HCT116 (cell line): ENCODE results near the gene ZNF750. TPM values are rescaled to one million over a fixed set of nuclear protein-coding genes. Genes with fewer than 3 reads are reported as not detected.

ENCODE experiments used
- ATAC-seq: fragments of 200-7000 bp; cut with Tn5 transposase; 2 replicates; pipeline ENCODE4 v1.9.1; 2020; ENCODE audit warnings: mild to moderate bottlenecking, moderate library complexity
- BruUV-seq: library from RNA; stranded (reverse); fragments of 400-500 nt; replicated peaks from 2 replicates; lab custom pipeline; 2021; lab: Mats Ljungman, UMichigan
- CTCF ChIA-PET: fragments of 300-600 bp; sonication (Branson Sonifier 250); formaldehyde crosslinking; loops from one replicate; lab custom pipeline; 2021; ENCODE audit warnings: antibody characterized with exemption; lab: Charles Lee
- POLR2A ChIA-PET: fragments of 300-600, 350-600 bp; sonication (Branson Sonifier 250); formaldehyde crosslinking; loops from one replicate; lab custom pipeline; 2021; ENCODE audit warnings: antibody characterized with exemption; lab: Charles Lee
- RAD21 ChIA-PET, 2 experiments: fragments of 300-600 bp; sonication (Branson Sonifier 250); formaldehyde crosslinking; loops; one replicate each; lab custom pipeline; 2023; ENCODE audit warnings: low total read pairs in 2 of 2; ENCODE audit not compliant: uncharacterized antibody in 2 of 2, unreplicated experiment in 2 of 2, low non-redundant PET in 1 of 2; lab: Charles Lee
- DNase-seq: peaks from one replicate; pipeline ENCODE4 v3.0.0-alpha.2; 2010; ENCODE audit warnings: low read depth, low spot score
- H2AFZ ChIP-seq: fragments of 200-600 bp; shearing (Covaris generic), sonication (generic); 2 replicates; pipeline ENCODE4 v1.6.1; 2017; ENCODE audit warnings: low read depth, mixed run types, mixed read lengths, antibody characterized with exemption, low read length; ENCODE audit not compliant: poor library complexity, severe bottlenecking
- H3K27ac ChIP-seq: 2 replicates; pipeline ENCODE4 v1.5.1; 2012; ENCODE audit warnings: low read depth, low read length
- H3K27me3 ChIP-seq: fragments of 200-600 bp; sonication (generic); 2 replicates; pipeline ENCODE4 v1.6.1; 2016; ENCODE audit warnings: mixed run types, low read length, mixed read lengths; ENCODE audit not compliant: insufficient read depth
- H3K36me3 ChIP-seq, 2 experiments: fragments of 200-500 bp in 1 of 2; fragments of 200-600 bp in 1 of 2; sonication (Bioruptor generic) in 1 of 2; sonication (generic) in 1 of 2; 2 replicates each; pipeline versions ENCODE4 v1.5.1 to v1.6.1; 2014 to 2016; ENCODE audit warnings: low read length in 2 of 2, inconsistent platforms in 1 of 2, mixed read lengths in 1 of 2, mixed run types in 1 of 2; ENCODE audit not compliant: insufficient read depth in 2 of 2, control insufficient read depth in 1 of 2
- H3K4me1 ChIP-seq, 2 experiments: fragments of 200-600 bp in 1 of 2; sonication (generic) in 1 of 2; 2 replicates each; pipeline versions ENCODE4 v1.5.1 to v1.6.1; 2012 to 2017; ENCODE audit warnings: low read length in 2 of 2, inconsistent platforms in 1 of 2, mild to moderate bottlenecking in 1 of 2, mixed read lengths in 1 of 2, mixed run types in 1 of 2, moderate library complexity in 1 of 2; ENCODE audit not compliant: insufficient read depth in 2 of 2, control insufficient read depth in 1 of 2
- H3K4me2 ChIP-seq: fragments of 200-600 bp; sonication (generic); 2 replicates; pipeline ENCODE4 v1.6.1; 2017; ENCODE audit warnings: mixed run types, low read length, mixed read lengths
- H3K4me3 ChIP-seq, 2 experiments: fragments of 200-600 bp in 1 of 2; sonication (generic) in 1 of 2; replicated peaks in 1 of 2; 2 replicates each; pipeline ENCODE4 v1.5.1; 2011 to 2016; ENCODE audit warnings: low read length in 2 of 2, control low read depth in 1 of 2, low read depth in 1 of 2, mild to moderate bottlenecking in 1 of 2, mixed read lengths in 1 of 2, mixed run types in 1 of 2
- H3K79me2 ChIP-seq: fragments of 200-600 bp; sonication (generic); 2 replicates; pipeline ENCODE4 v1.6.1; 2017; ENCODE audit warnings: mild to moderate bottlenecking, mixed run types, low read length, moderate library complexity, mixed read lengths; ENCODE audit not compliant: insufficient read depth
- H3K9ac ChIP-seq: fragments of 200-600 bp; sonication (generic); 2 replicates; pipeline ENCODE4 v1.6.1; 2016; ENCODE audit warnings: low read length, mixed read lengths
- H3K9me2 ChIP-seq: fragments of 200-600 bp; sonication (generic), shearing (Covaris generic); 2 replicates; pipeline ENCODE4 v1.6.1; 2017; ENCODE audit warnings: mixed run types, mild to moderate bottlenecking, moderate library complexity; ENCODE audit not compliant: insufficient read depth
- H3K9me3 ChIP-seq, 2 experiments: fragments of 200-500 bp in 1 of 2; fragments of 200-600 bp in 1 of 2; sonication (Bioruptor generic) in 1 of 2; sonication (generic) in 1 of 2; 2 replicates each; pipeline ENCODE4 v1.6.1; 2014 to 2017; ENCODE audit warnings: low read length in 2 of 2, mixed read lengths in 2 of 2, inconsistent platforms in 1 of 2, low read depth in 1 of 2, mild to moderate bottlenecking in 1 of 2, mixed run types in 1 of 2, moderate library complexity in 1 of 2; ENCODE audit not compliant: control insufficient read depth in 1 of 2, insufficient read depth in 1 of 2
- H4K20me1 ChIP-seq: fragments of 200-600 bp; sonication (generic), shearing (Covaris generic); 2 replicates; pipeline ENCODE4 v1.6.1; 2017; ENCODE audit warnings: mixed run types, mild to moderate bottlenecking, moderate library complexity; ENCODE audit not compliant: insufficient read depth
- CBX3 ChIP-seq: IDR thresholded peaks from 2 replicates; pipeline ENCODE4 v1.6.1; 2012; ENCODE audit warnings: low read depth
- CTCF ChIP-seq, 3 experiments: fragments of 200-600 bp in 1 of 3; sonication (generic) in 1 of 3; IDR thresholded peaks in 2 of 3; conservative IDR thresholded peaks in 1 of 3; 2 replicates each; pipeline ENCODE4 v1.5.1; 2012 to 2017; ENCODE audit warnings: low read depth in 2 of 3, low read length in 2 of 3, antibody characterized with exemption in 1 of 3, borderline replicate concordance in 1 of 3, control low read depth in 1 of 3, mild to moderate bottlenecking in 1 of 3, mixed read lengths in 1 of 3, mixed run types in 1 of 3, moderate library complexity in 1 of 3; ENCODE audit not compliant: insufficient read depth in 1 of 3
- EZH2phosphoT487 ChIP-seq: fragments of 200-600 bp; IDR thresholded peaks from 2 replicates; pipeline ENCODE4 v1.6.1; 2018; ENCODE audit warnings: antibody characterized with exemption, borderline replicate concordance
- FOSL1 ChIP-seq: IDR thresholded peaks from 2 replicates; pipeline ENCODE4 v1.6.1; 2012; ENCODE audit warnings: low read depth
- POLR2AphosphoS5 ChIP-seq: IDR thresholded peaks from 2 replicates; pipeline ENCODE4 v1.6.1; 2011; ENCODE audit warnings: mild to moderate bottlenecking, low read depth, low read length, moderate library complexity
- RAD21 ChIP-seq: IDR thresholded peaks from 2 replicates; pipeline ENCODE4 v1.6.1; 2012; ENCODE audit warnings: low read depth, mild to moderate bottlenecking
- SIN3A ChIP-seq: IDR thresholded peaks from 2 replicates; pipeline ENCODE4 v1.6.1; 2012; ENCODE audit warnings: low read depth
- SP1 ChIP-seq: IDR thresholded peaks from 2 replicates; pipeline ENCODE4 v1.6.1; 2012; ENCODE audit warnings: low read depth
- YY1 ChIP-seq: IDR thresholded peaks from 2 replicates; pipeline ENCODE4 v1.6.1; 2011; ENCODE audit warnings: low read length, low read depth, moderate library complexity, mild to moderate bottlenecking; ENCODE audit not compliant: insufficient replicate concordance; ENCODE audit errors: extremely low read depth
- ZFX ChIP-seq: fragments of 450-650 bp; IDR thresholded peaks from 2 replicates; pipeline ENCODE4 v1.6.1; 2017
- intact Hi-C: fragments of 100-400 bp; cut with micrococcal nuclease; formaldehyde crosslinking; loops from 2 replicates; pipeline ENCODE4 v1.10.0; 2022
- total RNA-seq: library from RNA; stranded (reverse); gene quantifications from one replicate; pipeline ENCODE4 v1.2.1, GENCODE V29; 2021; ENCODE audit not compliant: unreplicated experiment
- TF ChIP-seq, protein P1 (sequence below): IDR thresholded peaks from 2 replicates; pipeline ENCODE4 v1.6.1; 2012
- TF ChIP-seq, protein P2 (sequence below): IDR thresholded peaks from 2 replicates; pipeline ENCODE4 v1.6.1; 2011; ENCODE audit warnings: mild to moderate bottlenecking, low read length, moderate library complexity; ENCODE audit not compliant: insufficient replicate concordance; ENCODE audit errors: extremely low read depth

ZNF750 gene
- total RNA-seq, 1 experiment from 2014 or later: not detected

GRCh38 chr17:82860606-82861392, 21.0 kb upstream of the ZNF750 start:
- CTCF ChIA-PET: no interaction called here
- H3K4me1 ChIP-seq: peaks cover 77 to 87% of the 10 kb centered on the region in 2 experiments
- ATAC-seq: no peak

More at GRCh38 chr17:82860606-82861392, 21.0 kb upstream of the ZNF750 start:
- H3K4me3 ChIP-seq: peak overlapping the region; percentile 20 to 47
- H3K9me3 ChIP-seq: no peaks in the 10 kb centered on the region
- H3K27ac ChIP-seq: peak overlapping the region; percentile 78
- H4K20me1 ChIP-seq: peaks cover 4% of the 10 kb centered on the region; the same call in 1 of the 2 replicates
- intact Hi-C loops: no loop called here
- peak overlapping the region; percentile 52 for H3K9ac ChIP-seq
- TF ChIP-seq RAD21 (no peak), SP1 (no peak), YY1 (no peak), POLR2AphosphoS5 (no peak), EZH2phosphoT487 (no peak), FOSL1 (no peak), CTCF (IDR thresholded peaks at IDR 0.05 in 2 of 3, conservative IDR thresholded peaks at IDR 0.05 in 1 of 3; ENCODE audit: borderline replicate concordance in 1 of 3, insufficient read depth in 1 of 3, low read depth in 2 of 3, low read length in 2 of 3) (no peak), CBX3 (no peak), ZFX (no peak), SIN3A (no peak)
- TF ChIP-seq, protein P1, sequence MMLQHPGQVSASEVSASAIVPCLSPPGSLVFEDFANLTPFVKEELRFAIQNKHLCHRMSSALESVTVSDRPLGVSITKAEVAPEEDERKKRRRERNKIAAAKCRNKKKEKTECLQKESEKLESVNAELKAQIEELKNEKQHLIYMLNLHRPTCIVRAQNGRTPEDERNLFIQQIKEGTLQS: no peak
- TF ChIP-seq, protein P2, sequence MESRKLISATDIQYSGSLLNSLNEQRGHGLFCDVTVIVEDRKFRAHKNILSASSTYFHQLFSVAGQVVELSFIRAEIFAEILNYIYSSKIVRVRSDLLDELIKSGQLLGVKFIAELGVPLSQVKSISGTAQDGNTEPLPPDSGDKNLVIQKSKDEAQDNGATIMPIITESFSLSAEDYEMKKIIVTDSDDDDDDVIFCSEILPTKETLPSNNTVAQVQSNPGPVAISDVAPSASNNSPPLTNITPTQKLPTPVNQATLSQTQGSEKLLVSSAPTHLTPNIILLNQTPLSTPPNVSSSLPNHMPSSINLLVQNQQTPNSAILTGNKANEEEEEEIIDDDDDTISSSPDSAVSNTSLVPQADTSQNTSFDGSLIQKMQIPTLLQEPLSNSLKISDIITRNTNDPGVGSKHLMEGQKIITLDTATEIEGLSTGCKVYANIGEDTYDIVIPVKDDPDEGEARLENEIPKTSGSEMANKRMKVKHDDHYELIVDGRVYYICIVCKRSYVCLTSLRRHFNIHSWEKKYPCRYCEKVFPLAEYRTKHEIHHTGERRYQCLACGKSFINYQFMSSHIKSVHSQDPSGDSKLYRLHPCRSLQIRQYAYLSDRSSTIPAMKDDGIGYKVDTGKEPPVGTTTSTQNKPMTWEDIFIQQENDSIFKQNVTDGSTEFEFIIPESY: no peak
- TF ChIP-seq, all 23 proteins: peak for 0
- no peak for DNase-seq
- POLR2A ChIA-PET: interaction anchor here (0.9 kb wide), 1 partner anchor 14 kb away, joined by 4 read pairs; no protein-coding TSS in a partner anchor
- RAD21 ChIA-PET: no interaction called here
- Histone ChIP-seq H3K27me3 (no peaks in the 10 kb centered on the region), H3K9me2 (no peaks in the 10 kb centered on the region), H3K4me2 (peak overlapping the region; percentile 85), H3K79me2 (peaks cover 39% of the 10 kb centered on the region), H3K36me3 (peaks cover 0 to under 1% of the 10 kb centered on the region in 2 experiments; a peak in 1 of 4 replicates), H2AFZ (no peak overlapping the region)
- no TSS peak for BruUV-seq
